GM18508 (cell line): Measurements from ENCODE around the gene TPP1.
A peak's percentile ranks its signal among the peaks of the same experiment; 100 is the strongest.

Experiments used
- ATAC-seq: cut with Tn5 transposase; IDR thresholded peaks from one replicate; pipeline ENCODE4 v1.9.1; 2021; ENCODE audit warnings: moderate number of reproducible peaks; ENCODE audit not compliant: insufficient read depth, unreplicated experiment

The TPP1 gene

DNA sequence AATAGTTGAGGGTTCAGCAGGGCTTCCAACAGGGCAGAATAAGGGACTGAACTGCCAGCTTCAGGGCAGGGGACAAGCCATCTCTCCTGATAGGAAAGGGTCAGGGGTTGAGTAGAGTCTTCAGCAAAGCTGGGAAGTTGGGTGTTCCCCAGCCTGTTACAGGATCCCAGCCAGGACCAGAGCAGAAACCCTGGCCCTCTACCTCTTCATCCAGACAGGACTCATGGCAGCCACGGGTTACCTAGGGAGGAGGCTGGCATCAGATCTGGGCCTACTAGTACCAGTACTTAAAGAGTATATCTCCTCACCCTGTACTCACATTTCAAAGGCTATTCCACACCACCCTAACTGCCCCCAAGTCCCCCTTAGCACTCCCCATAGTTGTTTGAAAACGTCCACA lies 4.8 kb downstream of the TPP1 start:
- no peak for ATAC-seq

DNA sequence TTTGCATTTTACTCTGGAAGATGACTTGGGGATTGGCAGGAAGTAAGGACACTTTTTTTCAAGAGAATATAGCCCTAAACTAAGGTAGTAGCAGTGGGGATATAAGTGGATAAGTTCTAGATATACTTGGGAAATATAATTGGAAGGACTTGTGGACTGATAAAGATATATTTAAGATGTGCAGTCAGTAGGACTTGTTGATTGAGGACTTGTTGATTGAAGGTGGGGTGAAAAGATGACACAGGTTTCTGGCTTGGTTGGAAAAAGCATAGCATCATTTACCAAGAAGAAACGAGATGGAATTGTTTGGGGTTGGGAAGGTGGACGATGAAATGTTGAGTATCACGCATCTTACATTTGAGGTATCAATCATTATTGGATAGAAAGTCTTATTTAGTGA lies 5.7 kb downstream of the TPP1 start:
- ATAC-seq, result no peak

DNA sequence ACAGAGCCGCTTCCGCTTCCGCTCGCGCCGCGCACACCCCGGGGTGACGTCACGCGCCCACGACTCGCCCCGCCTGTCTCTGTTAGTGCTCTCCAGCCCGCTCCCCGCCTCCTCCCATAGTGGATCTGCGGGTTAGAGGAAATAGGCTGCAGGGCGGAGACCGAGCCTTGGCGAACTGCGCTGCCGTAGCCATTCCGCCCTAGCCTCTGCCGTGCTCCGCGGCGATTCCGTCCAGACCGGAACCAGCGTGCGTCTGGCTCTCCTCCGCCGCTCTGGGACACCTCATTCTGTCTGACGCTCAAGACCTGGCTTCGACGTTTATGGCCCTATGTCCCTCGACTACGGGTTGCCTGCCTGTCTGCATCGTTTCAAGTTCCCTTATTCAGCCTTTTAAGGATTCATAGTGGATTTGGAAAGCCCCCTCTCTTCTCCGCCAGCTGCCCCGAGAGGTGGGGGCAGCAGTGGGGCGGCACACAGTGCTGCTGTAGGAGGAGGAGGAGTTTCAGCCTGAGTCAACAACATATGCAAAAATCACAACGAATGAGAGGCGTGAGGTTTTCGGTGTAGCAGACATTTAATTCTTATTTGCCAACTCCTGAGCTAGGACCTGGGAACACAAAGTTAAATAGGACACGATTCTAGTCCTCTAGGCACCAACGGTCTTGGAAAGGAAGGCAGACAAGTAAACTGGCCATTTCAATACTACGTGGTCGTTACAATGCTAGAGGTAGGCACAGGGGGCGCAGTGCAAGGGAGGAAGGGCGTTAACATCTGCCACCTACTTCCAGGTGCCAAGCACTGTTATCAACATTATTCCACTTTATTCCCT lies 6.8 kb downstream of the TPP1 start, which contains the start of gene TAF10:
TAF10 (minus strand) TSS at position 4 of the 829 bp plus-strand sequence. CDS start 27 bp downstream, outside the sequence.
- ATAC-seq, result peak; percentile 60

DNA sequence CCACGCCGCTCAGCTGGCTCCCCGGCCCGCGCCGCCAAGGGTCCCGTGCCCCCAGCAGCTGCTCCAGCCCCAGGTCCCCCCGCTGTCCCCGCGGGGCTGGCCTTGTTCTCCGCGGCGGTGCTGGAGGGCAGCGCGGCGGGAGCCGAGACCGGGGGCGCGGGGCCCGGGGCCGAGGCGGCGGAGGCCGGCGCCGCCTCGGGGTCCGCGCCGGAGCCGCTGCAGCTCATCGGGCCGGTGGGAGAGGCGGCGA lies 7.3 kb downstream of the TPP1 start:
- ATAC-seq, result no peak

DNA sequence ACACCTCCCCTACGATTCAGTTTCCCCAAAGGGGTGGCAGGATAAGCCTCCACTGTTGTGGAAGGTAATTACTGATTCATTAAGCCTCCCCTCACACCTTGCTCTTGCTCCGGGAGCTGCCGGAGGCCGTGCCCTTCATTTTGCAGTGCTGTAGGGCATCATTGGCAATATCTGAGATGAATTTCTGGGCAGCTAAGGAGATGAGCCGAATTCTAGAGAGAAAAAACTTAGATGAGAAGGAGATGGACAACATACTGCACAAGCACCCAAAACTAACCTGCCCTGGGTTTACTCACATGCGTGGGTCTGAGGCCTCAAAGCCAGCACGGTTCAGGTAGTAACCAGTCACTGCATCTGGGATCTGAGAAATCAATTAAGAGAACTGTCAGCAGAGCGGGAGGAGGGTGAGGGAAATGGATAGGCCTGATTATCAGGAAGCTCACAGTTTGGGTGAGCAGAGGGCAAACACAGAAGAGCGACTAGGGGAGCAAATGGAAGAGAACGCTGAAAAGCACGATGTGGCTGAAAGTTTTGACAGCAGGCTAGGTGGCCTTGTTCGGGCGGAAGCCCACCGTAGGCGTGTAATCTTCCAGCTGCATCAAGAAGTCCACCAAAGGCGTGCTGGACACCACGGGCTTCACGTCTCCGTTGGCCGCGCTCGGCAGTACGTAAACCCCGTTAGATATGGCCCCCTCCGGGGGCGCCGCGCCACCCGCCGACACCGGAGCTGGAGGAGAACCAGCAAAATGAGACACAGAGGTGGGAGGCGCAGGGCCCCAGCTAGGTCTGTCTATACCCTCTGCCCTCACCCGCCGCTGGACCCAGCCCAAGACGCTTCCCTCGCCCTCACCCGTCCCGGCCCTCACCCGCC lies 7.9 kb downstream of the TPP1 start:
- no peak for ATAC-seq

DNA sequence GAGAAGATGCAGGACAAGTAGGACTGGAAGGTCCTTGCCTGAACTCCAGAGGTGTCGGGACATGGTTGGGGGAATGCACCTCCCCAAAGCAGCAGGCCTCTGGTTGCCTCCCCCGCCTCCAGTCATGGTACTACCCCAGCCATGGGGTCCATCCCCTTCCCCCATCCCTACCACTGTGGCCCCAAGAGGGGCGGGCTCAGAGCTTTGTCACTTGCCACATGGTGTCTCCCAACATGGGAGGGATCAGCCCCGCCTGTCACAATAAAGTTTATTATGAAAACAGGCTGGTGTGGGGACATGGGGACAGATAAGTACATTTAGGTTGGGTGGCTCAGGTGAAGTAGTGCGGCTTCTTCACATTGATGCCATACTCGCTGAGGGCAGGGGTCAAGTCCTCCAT lies 8.6 kb downstream of the TPP1 start:
- no peak for ATAC-seq

DNA sequence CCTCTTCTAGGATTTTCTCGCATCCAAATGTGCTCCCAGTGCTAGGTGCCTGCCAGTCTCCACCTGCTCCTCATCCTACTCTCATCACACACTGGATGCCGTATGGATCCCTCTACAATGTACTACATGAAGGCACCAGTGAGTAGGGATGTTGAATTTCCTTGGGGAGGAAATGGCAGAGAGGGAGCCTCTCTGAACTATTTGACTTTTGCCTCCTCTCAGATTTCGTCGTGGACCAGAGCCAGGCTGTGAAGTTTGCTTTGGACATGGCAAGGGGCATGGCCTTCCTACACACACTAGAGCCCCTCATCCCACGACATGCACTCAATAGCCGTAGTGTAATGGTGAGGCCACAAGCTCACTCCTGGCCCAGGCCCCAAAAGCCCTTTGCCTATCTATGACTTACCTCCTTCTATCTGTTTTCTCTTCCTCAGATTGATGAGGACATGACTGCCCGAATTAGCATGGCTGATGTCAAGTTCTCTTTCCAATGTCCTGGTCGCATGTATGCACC lies 9.7 kb downstream of the TPP1 start:
- no peak for ATAC-seq

DNA sequence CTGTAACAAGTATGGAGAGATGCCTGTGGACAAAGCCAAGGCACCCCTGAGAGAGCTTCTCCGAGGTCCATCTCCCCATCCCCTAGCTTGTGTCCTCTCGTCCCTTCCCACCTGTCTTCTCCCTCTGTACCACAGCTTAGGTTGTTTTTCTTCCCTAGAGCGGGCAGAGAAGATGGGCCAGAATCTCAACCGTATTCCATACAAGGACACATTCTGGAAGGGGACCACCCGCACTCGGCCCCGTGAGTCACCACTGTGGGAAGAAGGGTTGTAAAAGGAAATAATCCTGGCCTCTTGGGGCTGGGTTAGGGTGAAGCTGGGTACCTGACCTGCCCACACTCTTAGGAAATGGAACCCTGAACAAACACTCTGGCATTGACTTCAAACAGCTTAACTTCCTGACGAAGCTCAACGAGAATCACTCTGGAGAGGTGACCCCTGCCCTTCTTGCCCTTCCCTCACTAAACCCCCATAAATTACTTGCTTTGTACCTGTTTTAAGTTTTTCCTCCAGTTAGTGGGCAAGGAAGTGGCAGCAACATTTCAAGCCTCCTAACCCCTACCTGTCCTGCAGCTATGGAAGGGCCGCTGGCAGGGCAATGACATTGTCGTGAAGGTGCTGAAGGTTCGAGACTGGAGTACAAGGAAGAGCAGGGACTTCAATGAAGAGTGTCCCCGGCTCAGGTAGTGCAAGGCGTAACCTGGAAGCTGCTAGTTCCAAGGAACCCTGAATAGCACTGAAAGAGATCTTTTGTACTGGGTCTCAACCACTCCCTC lies 10.3 kb downstream of the TPP1 start:
- ATAC-seq, result no peak

DNA sequence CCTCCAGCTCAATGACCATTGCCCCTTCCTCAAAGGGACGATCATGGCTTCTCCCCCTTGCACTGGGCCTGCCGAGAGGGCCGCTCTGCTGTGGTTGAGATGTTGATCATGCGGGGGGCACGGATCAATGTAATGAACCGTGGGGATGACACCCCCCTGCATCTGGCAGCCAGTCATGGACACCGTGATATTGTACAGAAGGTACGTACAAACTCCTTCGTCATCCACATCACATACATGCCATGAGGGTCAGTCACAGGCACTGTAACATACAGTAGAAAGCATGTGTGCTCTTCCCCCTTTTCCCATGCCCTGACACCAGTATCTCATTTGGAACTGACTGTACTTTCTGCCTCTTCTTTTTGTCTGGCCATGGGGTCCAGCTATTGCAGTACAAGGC lies 11.2 kb downstream of the TPP1 start:
- no peak for ATAC-seq

DNA sequence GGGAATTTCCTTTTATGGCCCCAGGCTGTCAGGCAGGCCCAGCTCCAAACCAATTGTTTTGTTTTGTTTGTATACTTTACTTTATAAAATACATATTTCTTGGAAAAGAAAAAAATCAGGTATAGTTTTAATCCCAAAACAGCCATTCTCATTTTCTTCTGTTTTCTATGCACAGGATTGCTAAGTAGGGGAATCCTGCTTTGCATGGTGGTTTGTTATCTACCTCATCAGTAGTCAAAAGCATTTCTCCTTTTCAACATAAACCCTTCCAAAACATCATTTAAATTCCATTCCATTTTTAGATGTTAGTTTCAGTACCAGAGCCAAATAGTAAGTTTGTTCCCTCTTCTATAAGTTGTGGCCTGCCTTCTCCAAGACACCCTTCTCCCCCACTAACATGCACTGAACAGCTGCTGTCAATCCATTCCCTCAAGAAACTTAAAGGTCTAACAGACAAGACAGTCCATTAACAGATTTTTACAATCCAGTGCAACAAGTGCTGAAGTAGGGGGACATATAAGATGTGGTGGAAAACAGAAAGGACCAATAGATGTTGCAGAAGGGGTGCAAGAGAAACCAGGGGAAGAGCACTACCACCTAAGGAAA lies 11.9 kb downstream of the TPP1 start:
- peak; percentile 0 for ATAC-seq

DNA sequence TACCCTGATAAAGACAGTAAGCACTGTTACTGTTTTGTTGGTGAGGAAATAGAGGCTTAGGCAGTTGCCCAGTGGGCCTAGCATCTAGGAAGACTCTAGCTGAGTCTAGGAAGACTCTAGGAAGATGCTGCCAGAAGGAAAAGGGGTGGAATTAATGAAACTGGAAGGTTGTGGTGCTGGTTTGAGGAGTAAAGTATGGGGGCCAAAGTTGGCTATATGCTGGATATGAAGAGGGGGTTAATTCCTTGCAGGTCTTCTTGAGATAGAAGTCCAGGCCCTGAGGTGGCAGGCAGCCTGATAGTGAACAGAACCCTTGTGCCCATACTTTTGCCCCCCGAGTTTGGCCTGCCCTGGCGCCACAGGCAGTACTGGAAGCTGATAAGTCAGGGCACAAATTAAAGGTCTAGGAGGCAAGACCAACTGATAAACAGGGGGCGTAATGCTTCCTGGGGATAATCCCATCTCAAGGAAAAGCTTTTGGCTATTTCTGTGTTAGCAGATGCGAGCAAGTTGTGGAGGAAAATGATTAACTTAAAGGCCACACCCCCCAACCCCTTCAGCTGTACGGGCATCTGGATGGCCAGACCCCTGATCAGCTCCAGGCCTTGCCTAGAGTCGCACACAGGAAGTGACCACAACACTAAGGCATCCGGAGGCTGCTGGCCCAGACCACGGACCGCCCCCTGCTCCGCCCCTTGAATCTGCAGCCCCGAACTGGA lies 12.6 kb downstream of the TPP1 start:
- peak; percentile 36 for ATAC-seq

DNA sequence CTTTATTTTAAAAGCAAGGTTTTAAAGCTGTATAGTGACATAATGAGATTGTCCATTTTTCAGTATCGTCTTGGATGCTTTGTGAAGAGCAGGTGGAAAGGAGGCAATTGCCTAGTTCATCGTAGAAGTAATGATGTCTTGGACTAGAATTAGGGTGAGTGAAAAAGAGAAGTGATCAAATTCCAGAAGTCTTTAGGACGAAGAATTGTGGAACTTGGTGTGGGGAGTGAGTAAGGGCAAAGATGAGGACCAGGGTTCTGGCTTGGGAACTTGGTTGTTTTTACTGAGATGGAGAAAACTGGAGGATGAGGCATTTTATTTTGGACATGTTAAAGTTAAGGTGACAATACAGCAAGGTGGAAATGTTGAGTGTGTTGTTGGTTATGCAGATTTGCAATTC lies 14.4 kb downstream of the TPP1 start:
- no peak for ATAC-seq

DNA sequence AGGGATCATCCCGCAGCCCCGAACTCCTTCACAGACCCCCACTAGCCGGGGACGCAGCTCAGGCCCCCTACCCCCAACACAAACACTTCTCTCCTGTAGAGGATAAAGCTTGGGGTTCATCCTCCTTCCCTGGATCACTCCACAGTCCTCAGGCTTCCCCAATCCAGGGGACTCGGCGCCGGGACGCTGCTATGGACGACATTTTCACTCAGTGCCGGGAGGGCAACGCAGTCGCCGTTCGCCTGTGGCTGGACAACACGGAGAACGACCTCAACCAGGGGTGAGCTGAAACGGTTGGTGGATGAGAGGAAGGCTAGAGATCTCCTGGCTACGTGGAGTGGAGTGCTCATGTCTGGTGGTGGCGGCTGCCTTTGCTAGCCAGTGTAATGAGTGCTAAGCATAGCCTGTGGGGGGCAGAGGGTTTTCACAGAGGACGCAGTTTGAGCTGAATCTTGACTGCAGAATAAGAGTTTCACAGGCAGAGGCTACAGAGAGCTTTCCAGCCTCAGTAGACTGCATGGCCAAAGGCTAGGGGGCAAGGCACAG lies 15.1 kb downstream of the TPP1 start:
- ATAC-seq, result peak; percentile 36

DNA sequence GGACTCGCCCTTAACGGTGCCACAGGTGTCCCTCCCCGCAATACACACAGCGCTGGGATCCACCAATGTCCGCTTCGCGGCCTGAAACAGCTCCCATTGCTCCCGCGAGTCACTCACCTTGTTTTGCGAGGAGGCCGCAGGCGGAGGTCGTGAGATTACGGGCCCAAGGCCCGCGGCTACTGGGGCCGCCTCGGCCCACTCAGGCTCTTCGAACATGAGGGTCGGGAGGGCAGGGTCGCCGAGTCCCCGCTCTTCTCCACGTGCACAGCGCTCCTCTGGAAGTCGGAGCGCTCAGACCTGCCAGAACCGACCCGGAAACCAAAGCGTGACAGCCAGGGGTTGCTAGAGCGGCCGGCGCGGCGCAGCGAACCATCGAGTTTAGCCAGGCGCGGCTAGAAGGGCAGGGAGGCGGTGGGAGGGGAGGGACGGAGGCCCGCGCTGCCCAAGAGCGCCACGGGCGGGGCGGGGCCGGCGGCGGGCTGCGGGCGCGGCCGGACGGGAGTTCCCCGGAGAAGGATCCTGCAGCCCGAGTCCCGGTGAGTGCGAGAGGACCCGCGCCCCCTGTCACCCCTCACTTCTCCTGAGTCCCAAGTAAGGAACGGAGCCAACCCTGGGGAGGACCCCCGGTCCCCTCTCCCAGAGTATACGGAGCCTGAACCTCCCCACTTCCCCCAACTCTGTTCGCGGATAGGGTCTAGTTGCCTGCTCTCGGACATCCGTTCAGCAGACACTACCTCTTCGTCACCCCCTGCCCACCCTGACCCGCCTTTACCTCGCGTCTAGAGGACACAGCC lies 15.7 kb downstream of the TPP1 start, which contains the start of the genes ILK and RRP8:
ILK (plus strand) TSS at position 488 of the 794 bp plus-strand sequence. CDS start 498 bp downstream, outside the sequence.
RRP8 (minus strand) TSS at position 330 of the 794 bp plus-strand sequence; CDS start at position 216, 114 bp downstream.
- ATAC-seq, result peak; percentile 35

DNA sequence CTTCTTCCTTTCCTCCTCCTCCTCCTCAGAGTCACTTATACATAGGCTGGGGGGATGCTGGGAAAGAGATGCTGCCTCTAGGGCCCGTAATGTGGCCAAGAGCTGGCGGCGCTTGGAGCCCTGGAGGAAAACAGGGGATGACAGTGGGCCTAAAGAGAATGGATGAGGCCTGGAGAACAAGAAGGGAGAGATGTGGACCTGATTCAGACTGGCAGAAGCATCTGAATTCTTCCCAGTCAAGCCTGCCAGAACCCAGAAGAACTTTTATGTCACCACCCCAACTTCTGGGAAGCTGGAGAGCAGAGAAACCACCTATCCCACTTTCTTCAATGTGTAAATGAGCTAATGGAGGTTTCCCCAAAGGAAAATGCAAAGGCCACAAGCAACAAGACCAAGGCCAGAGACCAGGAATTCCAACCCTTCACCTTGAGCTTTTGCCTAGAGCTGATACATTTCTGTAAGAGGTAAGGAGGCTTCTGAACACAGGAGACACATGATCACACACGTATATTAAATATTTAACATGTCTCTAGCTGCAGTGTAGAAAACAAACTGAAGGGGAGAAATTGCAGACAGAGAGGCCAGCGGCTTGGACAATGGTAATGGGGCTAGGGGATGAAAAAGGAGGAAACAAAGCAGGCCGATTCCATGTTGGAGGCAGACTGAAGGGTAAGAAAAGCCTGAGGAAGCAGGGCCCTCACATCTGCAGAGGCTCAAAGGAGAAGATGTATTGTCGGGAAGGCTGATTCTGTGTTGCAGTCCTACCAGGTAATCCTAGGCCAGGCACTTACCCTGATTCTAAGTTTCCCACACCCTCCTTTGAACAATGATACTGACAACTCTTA lies 16.9 kb downstream of the TPP1 start:
- no peak for ATAC-seq

DNA sequence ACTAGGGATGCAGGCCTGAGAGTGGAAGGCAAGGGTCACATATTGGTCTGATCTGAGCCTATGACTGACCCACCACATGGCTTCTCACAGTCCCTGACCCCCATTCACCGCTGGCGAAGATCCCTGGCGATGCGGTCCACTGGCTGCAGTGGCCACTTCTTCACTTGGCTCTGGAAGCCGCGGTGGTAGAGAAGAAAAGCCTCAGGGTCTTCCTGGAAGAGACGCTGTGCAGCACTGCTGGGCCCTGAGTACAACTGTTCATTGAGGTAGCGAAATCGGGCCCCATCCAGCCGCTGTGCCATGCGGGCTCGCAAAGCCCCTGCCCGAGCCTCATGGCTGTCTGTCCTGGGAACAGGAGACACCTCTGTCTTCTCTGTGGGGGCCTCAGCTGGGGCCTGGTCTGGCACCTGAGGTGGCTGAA lies 18.2 kb downstream of the TPP1 start:
- ATAC-seq, result no peak

DNA sequence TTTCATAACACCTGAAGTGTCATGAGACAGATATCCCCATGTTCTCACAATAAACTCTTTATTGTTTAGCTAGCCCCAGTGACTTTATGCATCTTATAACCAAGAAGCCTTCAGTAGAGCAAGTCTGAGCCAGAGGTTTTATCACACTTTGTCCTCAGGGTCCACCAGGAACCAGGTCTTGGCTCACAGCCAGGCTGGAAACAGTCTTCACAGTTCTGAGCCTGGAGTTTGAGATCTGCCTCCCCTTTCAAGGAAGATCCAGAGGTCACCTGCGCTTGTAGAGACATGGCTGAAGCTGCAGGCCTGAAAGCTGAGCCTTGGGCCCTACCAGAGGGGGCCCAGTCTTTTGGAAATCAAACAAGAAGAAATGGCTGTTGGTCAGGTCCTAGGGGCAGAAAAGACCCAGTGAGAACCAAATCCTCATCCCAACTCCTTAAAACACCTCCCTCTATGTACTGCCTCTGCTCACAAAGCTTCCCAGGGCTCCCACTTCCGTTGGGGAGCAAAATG lies 19.3 kb downstream of the TPP1 start:
- no peak for ATAC-seq
